ENCODE data around the gene COL6A2. TPM values are rescaled to one million over a fixed set of nuclear protein-coding genes. Genes with fewer than 3 reads are reported as not detected.

Gene COL6A2
- total RNA-seq, 1 donor from 2014 or later, result 157 TPM

- no peak for DNase-seq (ENCODE audit: low spot score)
- intact Hi-C loops (cut with DNase I), result no loop called here
These were observed 81.0 kb downstream of the COL6A2 start for GRCh38 chr21:46178961-46179360.

Other genes with a start within 250 kb of the COL6A2 start
- 140 TPM for gene COL6A1, start 116.3 kb upstream of the COL6A2 start, total RNA-seq
- 0.83 TPM for gene FTCD, start 57.5 kb downstream of the COL6A2 start, total RNA-seq
- 7.3 TPM for gene SPATC1L, start 86.3 kb downstream of the COL6A2 start, total RNA-seq
- gene LSS, start 130.7 kb downstream of the COL6A2 start, total RNA-seq, result 34.9 TPM
- 69.9 TPM for gene MCM3AP, start 187.5 kb downstream of the COL6A2 start, total RNA-seq
- 14.1 TPM for gene YBEY, start 188.2 kb downstream of the COL6A2 start, total RNA-seq
- 1.4 TPM for gene C21orf58, start 225.8 kb downstream of the COL6A2 start, total RNA-seq
- gene PCNT, start 226.0 kb downstream of the COL6A2 start, total RNA-seq, result 21.0 TPM

Data from cardiac septum (tissue), 1 donor.